Activated CD8-positive, alpha-beta memory T cell treated with anti-CD3 and anti-CD28 coated beads for 1 hour (primary cell): Measurements from ENCODE around the gene ARL14.

ENCODE experiments used
- DNase-seq, 2 donors: peaks; one replicate each; pipeline ENCODE4 v3.0.0-alpha.2; 2020; ENCODE audit warnings: low read depth in 1 of 2; ENCODE audit errors: extremely low read depth in 1 of 2

ARL14 gene

GRCh38 chr3:160676547-160677303, at the start of gene ARL14:
ARL14 (plus strand) TSS chr3:160677160; CDS start chr3:160677347, 187 bp downstream.
- no peak for DNase-seq

DNA sequence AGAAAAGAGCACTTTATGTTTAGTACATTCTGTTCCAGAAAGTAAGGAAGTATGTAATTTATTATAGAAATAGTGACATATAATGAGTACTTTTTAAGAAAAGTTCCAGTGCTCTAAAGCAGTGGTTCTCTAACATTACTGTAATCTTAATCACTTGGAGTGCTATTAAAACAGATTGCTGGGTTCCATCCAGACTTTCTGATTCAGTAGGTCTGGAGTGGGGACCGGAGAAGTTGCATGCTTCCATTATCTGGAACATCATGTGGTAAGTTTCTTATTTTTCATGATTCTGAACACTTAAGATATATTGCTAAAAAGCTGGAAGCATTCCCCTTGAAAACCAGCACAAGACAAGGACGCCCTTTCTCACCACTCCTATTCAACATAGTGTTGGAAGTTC, 47.5 kb upstream of the ARL14 start:
- DNase-seq, result no peak

DNA sequence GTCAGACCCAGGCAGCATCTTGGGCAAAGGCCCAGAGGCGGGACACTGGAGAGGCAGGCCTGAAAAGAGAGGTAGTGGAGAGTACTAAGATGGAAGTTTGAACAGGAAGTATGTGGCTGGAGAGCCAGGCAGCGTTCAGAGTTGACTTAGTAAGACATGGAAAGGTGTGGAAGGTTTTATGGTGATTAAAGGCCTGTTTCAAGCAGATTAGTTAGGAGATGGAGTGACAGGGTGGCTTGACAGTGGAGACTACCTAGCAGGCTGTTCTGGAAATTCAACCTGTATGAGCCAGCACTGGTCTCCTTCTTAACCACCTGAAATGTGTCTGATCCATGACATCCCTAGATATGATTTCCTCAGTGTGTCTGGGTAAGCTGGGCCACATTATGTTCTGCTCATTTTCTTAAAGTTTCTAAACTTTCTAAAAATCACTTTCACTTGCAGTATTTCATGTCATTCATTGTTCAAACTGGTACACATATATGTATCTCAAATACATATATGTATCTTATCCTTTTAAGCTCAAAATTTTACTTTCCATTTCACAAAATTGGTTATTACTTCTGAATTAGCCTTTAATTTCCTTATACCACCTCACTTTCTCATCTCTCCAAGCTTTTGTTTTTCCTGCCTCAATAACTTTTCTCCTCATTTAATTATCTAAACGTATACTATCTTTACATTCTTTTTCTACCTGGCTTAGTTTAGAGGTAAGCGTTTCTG, 43.4 kb upstream of the ARL14 start:
- DNase-seq, result no peak

GRCh38 chr3:160635213-160635612, 41.7 kb upstream of the ARL14 start:
- DNase-seq, result no peak

- no peak for DNase-seq
Measured at GRCh38 chr3:160637086-160637485, 39.9 kb upstream of the ARL14 start.

DNA sequence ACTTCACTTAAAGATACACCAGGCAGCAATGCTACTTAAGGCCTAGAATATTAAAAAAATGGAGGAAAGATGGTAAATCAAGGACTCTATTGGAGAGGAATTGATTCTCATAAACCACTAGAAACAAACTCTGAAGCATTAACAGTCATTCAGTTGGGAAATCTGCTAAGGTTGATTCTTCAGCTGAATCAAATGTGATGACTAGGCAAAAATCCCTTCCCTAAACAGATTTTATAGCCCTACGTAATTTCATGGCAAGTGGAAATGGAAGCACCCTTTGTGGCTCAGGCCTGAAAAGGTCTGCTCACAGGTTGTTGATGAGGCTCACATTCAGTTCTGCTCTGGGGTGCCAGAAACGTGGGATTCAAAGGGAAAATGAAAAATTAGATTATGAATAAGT, 38.8 kb upstream of the ARL14 start:
- no peak for DNase-seq

GRCh38 chr3:160641665-160642309, 35.2 kb upstream of the ARL14 start:
- no peak for DNase-seq

GRCh38 chr3:160643994-160644393, 33.0 kb upstream of the ARL14 start:
- no peak for DNase-seq

DNA sequence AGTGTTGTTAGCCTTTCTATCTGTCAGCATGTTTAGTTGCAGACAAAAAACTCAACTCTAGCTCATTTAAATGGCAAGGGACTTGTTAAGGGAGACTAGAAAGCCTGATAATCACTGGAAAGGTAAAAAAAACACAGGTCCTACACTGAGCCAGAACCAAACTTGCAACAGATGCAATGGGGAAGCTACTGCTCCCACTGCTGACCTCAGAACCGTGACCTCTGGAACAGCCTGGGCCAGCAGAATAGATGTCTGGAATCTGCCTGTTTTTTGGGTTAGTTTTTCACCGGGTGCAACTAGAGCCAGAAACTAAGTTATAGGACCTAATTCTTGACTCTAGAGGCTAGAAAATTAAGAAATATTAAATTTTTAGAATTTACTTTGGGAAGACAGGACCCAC, 32.5 kb upstream of the ARL14 start:
- no peak for DNase-seq

DNA sequence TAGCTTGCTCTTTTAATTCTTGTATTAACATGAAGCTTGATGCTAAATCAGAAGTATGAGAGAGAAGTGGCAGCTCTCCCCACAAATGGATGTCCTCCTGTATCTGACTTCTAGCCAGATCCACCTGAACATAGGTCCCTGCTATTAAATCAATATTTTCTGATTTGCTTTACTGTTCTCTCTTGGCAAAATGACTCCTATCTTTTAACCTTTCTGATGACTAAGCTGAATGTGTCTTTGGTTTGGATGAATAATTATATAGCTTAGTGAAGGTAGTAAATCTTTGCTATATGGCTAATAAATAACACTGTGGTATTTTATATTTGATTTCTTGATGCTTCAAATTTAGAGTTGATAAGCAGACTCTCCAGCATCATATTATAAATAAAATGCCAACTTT, 28.3 kb upstream of the ARL14 start:
- no peak for DNase-seq

DNA sequence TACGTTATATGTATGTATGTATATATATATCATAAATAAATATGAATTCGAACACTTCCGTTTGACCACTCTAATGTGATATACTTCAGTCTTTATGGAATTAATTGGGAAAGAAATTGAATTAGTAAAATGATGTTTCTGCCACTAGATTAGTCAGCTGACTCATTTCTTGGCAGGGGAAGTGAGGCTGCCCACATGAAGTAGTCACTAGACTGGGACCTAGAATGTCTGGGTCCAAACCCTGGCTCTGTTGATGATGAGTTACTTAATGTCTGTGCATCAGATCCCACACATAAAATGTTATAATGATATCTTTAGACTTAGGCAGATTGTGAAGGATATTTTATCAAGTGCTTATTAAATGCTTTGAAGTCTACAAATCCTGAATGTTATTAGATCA, 27.4 kb upstream of the ARL14 start:
- no peak for DNase-seq

DNA sequence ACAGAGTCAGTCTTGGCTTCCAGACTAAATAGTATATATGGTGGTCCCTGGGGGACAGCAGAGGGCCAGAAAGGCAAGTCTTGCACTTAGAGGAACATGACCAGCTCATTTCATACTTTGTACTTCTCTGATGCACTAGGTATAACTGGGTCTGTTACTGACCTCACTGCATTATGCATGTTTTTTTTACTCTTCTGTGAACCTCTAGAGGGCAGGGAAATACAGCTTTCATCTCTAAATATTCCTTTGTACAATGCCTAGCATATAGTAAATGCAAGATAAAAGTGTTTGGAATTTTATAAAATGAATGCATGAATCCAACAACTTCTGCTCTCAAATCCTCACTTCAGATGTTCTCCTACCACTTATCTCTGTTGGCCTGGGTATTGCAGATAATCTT, 23.4 kb upstream of the ARL14 start:
- DNase-seq, result no peak

GRCh38 chr3:160660902-160661301, 16.1 kb upstream of the ARL14 start:
- no peak for DNase-seq

GRCh38 chr3:160661660-160662059, 15.3 kb upstream of the ARL14 start:
- no peak for DNase-seq

DNA sequence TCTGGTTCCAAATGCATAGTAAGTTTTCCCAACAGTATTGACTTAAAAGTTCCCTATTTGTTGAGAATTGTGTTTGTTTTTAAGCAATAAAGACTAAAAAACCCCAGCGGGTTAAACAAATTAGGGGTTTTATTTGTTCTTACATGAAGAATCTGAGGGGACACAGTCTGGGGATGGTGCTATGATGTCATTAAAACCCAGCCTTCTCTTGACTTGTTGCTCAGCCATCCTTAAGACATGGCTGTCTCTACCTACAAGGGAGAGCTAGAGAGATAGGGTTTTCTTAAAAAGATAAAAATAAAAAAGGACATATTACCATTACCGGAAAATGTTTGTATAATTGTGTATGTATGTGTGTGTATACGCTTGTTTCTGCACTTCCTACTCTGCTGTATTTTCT, 11.7 kb upstream of the ARL14 start:
- no peak for DNase-seq

GRCh38 chr3:160665784-160666526, 11.0 kb upstream of the ARL14 start:
- no peak for DNase-seq

DNA sequence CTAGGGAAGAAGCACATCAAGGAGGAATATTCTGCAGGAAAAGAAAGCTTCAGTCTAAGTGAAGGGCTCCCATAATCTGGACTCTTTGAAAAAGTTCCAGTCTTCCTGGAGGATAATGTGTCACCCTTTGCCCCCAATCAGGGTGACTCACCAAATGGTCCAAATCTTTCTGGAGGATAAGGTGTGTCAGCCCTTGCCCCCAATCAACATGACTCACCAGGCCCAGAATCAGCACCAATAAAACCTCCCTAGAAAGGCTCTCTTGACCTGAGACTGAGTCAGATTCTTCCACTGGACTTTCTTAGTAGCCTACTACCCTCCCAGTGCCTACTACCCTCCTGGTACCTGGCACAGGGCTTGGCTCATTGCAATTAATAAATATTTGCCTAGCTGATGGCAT, 9.5 kb upstream of the ARL14 start:
- DNase-seq, result no peak

DNA sequence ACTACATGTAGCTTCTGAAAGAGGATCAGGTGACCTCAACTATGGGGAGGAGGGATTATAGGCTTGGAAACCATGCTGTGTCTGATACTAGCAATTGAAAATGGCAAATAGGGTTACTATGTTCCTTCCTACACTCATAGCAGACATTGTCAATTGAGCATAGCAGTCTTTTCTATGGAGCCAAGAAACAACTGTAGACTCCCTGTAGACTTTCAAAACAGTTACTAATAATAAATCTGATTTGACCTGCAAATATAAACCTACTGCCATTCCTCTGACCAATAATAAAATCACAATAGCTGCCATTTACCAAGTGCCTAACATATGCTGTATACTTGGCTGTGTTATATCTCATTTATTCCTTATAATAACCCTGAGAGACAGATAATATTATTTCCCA, 8.5 kb upstream of the ARL14 start:
- no peak for DNase-seq

GRCh38 chr3:160671231-160671630, 5.7 kb upstream of the ARL14 start:
- no peak for DNase-seq

- no peak for DNase-seq
Measured at GRCh38 chr3:160671995-160672394, 5.0 kb upstream of the ARL14 start.

DNA sequence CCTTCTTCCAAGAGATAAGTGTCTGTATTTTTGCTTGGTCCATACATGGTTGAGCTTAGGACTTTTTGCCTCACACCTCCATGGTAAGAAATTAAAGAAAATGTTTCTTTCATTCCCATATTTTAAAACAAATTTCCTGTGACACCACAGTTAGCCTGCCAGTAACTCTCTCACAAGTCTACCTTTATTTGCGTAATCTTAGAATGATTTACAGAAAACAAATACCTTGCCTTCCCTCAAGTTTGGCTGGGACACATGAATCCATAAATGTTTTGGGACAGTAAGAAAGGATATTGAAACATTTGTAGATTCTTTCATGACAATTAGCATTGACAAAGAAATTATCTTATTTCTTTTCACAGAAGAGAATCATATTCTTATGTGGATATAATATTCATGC, 3.8 kb upstream of the ARL14 start:
- no peak for DNase-seq
